GM19328 (cell line): Measurements from ENCODE around the gene KCNT2.

ENCODE experiments used
- ATAC-seq: cut with Tn5 transposase; IDR thresholded peaks from one replicate; pipeline ENCODE4 v1.9.1; 2021; ENCODE audit warnings: mild to moderate bottlenecking, moderate library complexity; ENCODE audit not compliant: unreplicated experiment

Gene KCNT2

DNA sequence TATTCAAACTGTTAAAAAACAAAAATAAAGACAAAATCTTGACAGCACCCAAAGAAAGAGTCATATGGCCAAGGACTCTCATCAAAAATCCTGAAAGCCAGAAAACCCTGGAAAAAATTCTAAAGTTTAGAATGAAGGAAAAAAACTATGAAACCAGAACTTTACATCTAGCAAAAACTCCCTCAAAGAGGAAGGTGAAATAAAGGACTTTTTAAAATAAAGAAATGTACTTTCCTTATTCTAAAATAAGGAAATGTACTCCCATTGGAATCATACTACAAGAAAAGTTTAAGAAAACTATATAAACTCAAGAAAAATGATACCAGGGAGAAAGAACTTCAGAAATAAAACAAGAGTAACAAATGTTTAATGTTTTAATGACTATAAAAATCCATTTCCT is 206.3 kb downstream of the KCNT2 start:
- no peak for ATAC-seq

DNA sequence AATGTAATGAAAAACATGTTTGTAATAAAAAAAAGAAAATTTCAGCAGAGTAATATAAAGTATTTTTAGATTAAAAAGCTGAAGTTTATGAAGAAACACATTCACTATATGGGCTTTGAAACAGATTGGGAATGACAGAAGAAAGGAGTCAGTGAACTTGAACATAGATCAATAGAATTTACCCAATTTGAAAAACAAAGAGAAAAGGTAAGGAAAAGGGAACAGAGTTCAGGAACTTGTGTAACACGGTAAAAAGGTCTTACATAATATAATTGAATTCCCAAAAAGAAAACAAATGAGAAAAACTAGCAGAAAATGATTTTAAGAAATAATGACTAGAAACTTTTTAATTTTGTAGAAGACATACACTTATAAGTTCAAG is 206.8 kb downstream of the KCNT2 start:
- ATAC-seq: no peak

- ATAC-seq: no peak
Measured at GRCh38 chr1:196400478-196401451, 207.5 kb downstream of the KCNT2 start.

DNA sequence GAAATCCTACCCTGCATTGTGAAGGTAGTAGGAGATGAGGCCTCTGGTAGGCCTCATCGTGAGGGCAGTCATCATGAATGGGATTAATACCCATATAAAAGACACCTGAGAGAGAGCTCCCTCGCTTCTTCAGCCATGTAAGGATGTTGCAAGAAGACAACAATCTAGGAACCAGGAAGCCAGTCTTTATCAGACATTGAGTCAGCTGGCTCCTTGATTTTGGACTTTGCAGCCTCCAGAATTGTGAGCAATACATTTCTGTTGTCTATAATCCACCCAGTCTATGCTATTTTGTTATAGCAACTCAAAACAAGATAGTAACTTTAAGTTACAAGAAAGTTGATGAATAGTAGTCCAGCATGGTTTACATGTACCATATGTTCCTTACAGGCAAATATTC is 208.5 kb downstream of the KCNT2 start:
- no peak for ATAC-seq

DNA sequence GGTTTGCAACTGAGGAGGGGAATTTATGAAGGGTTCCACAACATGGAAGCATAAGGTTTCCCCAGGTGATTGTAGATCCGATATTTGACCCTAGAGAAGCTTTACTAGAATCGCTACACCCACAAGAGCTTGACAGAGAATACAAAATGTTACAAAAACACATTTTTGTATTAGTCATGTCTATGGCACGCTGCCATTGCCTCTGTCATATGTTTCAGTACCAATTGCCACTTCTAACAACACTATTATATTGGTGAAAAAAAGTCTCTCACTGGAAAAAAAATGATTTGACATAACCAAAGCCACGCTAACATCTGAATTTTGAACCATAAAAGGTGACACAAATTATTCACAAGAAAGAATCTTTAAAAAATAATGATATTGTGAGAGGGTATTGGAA is 214.5 kb downstream of the KCNT2 start:
- no peak for ATAC-seq

- no peak for ATAC-seq
Measured at GRCh38 chr1:196393282-196393681, 215.0 kb downstream of the KCNT2 start.

GRCh38 chr1:196387766-196388165 is 220.5 kb downstream of the KCNT2 start:
- ATAC-seq: no peak

DNA sequence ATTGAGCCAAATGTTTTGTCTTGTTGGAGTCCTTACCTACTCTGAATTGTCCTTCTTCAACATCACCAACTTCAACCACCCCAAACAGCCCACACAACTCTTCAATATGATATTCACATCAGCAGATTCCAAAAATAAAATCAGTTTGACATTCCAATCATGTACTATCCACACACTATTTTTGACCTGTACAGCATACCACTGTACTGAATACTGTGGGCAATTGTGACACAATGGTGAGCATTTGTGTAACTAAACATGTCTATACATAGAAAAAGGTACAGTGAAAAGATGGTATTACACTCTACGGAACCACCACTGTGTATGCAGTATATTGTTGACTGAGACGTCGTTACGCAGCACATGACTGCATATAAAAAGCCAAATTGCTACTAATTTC is 223.1 kb downstream of the KCNT2 start:
- ATAC-seq: no peak

GRCh38 chr1:196382383-196382782 is 225.9 kb downstream of the KCNT2 start:
- ATAC-seq: no peak

- no peak for ATAC-seq
Measured at GRCh38 chr1:196381544-196381943, 226.7 kb downstream of the KCNT2 start.

GRCh38 chr1:196380316-196380715 is 227.9 kb downstream of the KCNT2 start:
- ATAC-seq: no peak

DNA sequence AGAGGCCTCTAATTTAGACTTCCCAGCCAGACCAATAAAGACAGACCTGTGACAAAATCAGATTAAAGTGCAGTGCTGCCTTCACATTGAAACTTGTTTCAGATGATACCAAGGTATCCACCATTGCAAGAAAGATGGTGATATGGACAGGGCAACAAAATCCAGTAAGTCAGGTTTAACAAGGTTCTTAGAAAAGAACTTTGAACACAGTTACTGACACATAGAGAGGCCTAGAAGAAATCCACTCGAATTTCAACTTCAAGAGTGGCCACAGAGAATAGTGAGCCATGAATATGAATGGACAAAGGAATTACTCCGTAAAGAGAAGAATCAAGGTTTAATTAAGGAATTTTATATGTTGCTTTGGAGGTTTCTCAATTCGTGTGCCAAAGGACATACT is 230.4 kb downstream of the KCNT2 start:
- no peak for ATAC-seq

DNA sequence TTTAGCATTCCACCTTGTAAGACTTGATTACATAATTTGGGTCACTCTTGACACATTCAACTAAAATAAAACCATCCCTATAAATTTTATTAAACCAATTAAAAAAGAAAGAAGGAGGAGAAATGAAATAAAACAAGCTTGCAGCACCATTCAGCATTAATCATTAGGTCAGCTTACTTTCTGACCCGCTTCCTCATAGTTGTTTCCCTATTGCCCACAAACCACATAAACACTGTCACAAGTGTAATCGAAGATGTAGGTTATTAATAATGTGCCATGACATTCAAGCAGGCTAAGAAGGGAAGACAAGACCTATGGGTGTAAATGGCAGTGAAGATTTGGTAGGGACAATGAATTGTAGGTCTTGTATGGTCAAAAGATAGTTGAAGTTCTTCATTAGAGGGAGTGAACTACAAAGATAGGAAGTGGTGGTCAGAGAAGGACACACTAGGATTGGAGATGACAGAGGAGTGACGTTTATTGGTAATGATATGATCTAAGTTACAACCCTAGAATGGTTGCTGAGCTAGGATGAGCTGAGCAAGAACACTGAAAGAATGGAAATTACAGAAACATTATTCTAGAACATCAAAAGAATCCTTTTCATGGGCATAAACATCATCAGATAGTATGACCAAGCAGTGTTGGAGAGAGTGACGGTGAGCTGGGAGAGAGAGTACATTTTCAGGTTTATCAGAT is 231.5 kb downstream of the KCNT2 start:
- no peak for ATAC-seq

DNA sequence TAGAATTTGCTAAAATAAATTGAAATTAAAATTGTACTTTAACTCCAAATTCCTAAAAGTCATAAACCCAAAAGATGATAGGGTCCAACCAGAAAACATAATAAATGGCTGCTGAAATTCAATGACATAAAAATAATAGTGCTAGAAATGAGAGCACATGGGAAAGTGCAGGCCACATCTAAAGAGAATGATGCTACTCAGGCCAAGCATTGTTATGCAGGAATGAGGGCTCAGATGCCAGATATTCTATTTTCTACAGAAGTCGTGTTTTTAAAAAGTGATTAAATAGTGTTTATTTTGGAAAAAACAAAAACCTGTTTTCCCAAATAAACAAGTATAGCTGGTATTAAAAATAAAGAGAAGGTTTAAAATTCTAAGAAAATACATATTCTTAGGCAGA is 234.4 kb downstream of the KCNT2 start:
- no peak for ATAC-seq

DNA sequence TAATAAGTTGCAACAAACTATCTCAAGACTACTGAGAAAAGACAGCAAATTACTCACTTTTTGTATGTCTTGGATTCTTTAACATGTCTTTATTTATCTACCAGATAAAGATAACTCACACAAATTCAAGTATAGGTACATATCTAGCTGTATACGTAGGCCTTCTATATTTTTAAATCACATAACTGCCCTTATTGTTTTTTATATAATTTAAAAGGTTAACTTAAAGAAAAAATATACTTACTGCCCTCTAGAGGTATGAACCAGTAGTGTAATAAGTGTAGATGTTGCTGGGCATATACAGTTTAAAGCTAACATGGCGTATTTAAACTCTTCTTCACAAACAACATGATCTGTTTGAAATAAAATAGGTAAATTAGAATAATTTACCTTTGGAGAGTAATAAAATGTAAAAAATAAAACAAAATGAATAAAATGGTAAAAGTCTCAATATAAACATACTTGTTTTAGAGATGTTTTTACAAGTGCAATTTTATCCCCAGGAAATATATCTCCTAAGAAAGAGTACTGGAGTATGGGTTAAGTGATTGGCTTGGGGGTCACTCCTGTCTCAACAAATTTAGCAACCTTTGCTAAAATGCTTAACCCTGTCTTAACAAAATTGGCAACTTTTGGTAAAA is 235.2 kb downstream of the KCNT2 start:
- ATAC-seq: no peak

GRCh38 chr1:196367838-196368237 is 240.4 kb downstream of the KCNT2 start:
- ATAC-seq: no peak

GRCh38 chr1:196366817-196367495 is 241.3 kb downstream of the KCNT2 start:
- no peak for ATAC-seq

DNA sequence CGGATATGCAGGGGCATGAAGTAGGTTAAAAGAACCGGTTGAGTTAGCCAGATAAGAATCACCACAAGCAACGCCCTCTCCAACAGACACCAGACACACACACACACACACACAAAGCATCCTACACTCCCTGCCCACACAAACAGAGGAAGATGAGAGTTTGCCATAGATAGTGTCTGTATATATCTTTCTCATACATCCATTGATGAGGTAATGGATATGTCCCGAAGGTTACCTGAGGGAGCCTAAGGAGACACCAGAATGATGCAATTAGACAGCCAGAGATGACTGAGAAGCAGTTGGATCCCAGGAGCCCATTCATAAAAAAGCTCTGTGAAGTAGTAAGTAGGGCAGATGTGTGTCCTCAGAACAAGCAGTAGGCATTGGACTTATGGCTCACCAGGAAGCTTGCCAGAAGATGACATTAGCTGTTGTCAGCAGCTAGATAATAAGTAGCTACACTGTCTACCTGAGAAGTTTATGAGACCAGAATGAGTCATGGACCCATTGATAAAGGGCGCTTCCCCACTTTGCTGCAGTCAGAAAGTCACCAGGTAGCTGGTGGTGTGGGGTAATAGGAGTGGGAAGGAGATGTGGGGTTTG is 247.0 kb downstream of the KCNT2 start:
- ATAC-seq: no peak

DNA sequence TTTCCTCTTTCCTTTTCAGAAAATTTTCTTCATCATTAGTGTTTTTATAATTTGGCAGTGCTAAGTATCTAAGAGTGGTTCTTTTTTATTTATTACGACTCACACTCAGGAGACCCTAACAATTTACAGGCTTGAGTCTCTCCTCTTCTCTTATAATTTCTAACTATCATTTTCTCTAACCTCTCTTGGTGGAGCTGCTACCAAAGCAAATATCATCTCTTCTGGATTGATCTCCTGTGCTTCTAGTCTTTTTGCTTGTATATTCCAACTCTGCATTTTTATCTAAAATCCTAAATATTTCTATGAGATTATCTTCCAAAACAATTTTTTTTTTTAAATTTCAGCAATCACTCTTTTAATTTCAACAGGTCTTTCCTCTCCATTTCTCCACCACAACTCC is 250.3 kb downstream of the KCNT2 start:
- no peak for ATAC-seq

DNA sequence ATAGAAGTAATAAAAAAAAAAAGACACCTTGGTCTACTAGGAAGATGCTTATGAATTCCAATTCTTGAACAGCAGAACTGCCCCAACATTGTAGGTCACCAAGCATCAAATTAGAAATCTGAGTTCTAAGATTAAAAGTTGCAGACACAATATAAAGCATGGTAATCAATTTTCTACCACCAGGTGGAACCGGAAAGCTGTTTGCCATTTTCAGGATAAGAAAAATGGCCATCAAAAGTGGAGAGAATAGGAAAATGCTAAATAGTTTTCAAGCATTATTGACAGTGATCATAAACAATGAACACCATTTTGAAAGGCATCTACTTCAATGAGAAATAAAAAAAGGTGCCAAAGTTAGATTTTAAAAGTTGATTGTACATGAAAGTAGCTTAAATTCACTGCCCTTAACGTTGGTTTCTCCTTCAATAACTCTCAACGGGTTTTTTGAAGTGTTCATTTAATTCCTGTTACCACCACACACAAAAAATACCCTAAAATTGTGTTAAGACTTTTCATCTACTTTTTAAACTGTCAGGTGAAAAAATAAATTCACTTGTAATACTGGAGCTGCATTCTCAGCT is 252.9 kb downstream of the KCNT2 start:
- ATAC-seq: no peak
